Measurements from ENCODE around the gene WNT1.
A peak's percentile ranks its signal among the peaks of the same experiment; 100 is the strongest.

DNA sequence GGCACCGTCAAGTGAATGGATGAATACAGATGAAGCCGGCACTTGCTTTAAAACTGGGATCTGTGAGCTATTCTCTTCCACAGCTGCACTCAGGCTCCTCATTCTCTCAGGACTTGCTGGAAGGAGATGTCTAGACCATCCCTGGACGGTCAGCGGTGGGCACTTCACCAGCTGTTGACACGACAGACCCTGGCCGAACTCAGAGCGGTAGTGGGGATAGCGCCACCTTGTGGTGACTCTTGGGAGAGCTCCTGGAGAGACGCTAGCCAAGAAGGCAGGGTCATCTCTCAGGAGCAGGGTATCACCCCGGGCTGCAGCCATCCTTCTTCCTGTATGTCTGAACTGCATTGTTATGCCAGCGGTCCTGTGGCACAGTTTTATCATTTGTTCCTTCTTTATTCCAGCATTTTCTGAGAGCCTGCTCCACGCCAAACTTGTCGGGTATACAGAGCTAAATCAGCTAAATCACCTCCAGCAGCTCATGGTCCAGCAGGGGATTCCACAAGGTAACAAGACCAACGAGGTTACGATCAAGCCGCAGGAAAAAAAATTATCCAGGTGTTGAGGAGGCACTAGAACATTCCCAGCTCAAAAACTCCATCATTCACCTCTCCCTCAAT is 10.0 kb downstream of the WNT1 start:
- TF ChIP-seq CTCF (IDR thresholded peaks at IDR 0.05; ENCODE audit: low read length) = peak; percentile 89
- TF ChIP-seq EZH2 (IDR thresholded peaks at IDR 0.05; ENCODE audit: borderline replicate concordance, low read length) = no peak
